GM21717 (cell line): ENCODE measurements around the gene FLNB.
"Not testable (repeated sequence)": the region's sequence is repeated elsewhere in the genome, so short reads cannot be mapped to it uniquely, and the experiment has no call there.

Source experiments
- ATAC-seq: cut with Tn5 transposase; IDR thresholded peaks from one replicate; pipeline ENCODE4 v1.9.1; 2021; ENCODE audit warnings: mild to moderate bottlenecking, moderate library complexity; ENCODE audit not compliant: unreplicated experiment

The FLNB gene

DNA sequence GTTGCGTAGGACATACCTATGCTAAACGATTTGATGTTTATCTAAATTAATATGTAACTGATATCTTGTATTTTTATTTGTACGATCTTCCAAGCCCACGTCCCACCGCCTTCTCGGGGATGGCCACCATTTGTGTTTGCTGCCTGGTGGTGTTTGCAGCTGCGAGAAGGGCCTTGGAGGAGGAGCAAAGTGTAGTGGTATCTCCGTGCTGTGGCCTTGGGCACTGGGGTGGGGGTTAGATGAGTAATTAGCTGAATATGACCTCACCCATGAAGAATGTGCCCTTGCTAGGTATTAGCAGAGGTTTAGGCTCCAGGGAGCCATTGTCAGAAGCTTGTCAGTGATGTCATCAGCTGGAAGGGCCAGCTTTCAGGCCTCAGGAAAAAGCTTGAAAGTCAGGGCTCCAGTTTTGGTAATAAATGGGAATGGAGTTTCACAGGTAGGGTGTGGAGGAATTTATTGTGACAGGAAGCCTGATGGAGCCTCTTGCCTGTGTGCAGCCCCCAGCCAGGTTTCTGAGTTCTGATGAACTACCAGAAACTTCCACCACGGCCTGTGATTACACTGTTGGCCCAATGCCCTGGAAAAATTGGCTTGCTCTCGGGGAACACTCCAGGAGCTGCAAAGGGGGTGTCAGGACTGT, 41.0 kb downstream of the FLNB start:
- no peak for ATAC-seq

DNA sequence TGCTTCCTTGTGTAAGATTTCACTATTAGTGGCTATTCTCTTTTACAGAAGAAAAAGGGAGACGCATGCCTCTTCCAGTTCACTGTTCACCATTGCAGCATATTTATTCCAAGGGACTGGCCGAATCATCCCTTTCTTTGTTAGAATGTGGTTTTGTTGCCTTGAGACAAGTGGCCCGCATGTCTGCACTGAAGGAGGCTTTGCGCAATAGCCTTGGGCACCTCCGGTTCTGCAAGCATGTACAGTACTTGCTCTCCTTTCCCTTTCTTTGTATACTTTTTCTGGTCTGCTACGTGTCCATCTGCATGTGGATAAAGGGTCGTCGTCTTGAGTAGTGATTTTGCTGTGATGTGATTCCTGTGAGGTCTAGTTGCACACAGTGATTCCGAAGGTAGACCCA, 43.0 kb downstream of the FLNB start:
- no peak for ATAC-seq

GRCh38 chr3:58051658-58052261, 43.5 kb downstream of the FLNB start:
- ATAC-seq = not testable (repeated sequence)

GRCh38 chr3:58052373-58053273, 44.4 kb downstream of the FLNB start:
- ATAC-seq = peak; percentile 68

DNA sequence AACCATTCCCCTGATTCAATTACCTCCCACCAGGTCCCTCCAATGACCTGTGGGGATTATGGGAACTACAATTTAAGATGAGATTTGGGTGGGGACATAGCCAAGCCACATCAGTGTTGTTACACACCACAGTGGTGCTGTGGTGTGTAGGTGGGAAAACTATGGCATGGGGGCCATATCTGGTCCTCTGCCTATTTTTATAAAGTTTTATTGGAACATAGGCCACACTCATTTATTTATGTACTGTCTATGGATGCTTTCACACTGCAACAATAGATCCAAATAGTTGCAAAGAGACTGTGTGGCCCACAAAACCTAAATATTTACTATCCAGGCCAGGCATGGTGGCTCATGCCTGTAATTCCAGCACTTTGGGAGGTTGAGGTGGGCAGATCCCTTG, 46.4 kb downstream of the FLNB start:
- no peak for ATAC-seq

- ATAC-seq = no peak
Measured at GRCh38 chr3:58055314-58055713, 47.1 kb downstream of the FLNB start.

GRCh38 chr3:58055891-58056290, 47.7 kb downstream of the FLNB start:
- not testable (repeated sequence) for ATAC-seq

- ATAC-seq = no peak
Measured at GRCh38 chr3:58058361-58059263, 50.4 kb downstream of the FLNB start.

DNA sequence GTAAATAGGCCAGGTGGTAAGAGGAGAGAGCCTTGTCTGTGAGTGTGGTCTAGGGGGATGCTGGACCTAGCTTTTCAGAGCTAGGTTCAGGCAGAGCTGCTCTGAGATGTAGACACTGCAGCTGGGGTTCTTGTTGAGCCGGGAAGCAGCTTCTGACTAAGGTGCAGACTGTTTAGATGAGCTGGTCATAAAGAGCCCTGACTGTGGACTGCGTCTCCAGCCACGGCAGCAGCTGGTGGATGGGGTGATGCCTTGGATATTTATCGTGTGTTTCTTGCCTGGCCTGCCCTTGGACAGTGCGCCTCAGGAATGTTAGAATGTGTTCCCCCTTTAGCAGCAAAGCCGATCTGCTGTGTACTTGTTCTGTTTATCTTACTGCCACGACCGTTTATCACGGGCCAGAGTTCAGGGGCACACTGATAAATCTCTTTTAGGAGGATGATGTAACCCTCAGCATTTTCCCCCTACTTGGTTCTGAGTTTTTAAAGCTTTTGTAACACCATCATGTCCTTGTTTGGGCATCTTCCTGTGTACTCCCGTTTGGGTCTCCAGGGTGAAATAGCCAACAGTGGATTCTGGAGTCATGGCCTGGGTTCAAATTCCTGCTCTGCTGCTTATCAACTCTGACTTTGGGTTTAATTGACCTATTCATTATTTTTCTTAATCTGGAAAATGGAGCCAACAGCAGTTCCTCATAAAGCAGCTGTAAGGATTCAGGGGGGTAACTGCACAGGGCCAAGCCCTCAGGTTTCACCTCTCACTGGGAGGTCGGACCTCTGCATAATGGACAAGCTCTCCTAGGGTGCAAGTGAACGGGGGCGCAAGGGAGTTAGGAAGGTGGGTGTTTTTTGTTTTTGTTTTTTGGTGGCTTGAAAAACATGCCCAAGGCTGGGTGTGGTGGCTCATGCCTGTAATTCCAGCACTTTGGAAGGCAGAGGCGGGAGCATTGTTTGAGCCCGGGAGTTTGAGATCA, 51.4 kb downstream of the FLNB start:
- no peak for ATAC-seq

DNA sequence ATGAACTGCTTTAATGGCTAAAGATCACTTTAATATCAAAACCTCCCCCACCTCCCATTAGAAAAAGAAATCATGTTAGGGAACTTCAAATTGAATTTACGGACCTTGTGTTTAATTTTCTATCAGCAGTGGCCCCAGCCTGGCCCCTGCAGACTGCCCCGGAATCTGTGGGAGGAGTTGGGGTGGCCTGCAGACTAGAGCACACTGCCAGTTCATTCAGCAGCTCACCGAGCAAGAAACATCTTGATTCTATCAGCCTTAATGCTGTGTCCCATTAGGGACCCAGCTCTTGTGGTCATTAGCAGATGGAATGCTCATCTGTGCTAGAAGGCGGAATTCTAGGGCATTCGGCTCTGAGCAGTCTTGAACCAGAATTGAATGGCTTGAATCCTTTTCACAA, 54.2 kb downstream of the FLNB start:
- ATAC-seq = no peak

- no peak for ATAC-seq
Measured at GRCh38 chr3:58063022-58063815, 55.0 kb downstream of the FLNB start.

DNA sequence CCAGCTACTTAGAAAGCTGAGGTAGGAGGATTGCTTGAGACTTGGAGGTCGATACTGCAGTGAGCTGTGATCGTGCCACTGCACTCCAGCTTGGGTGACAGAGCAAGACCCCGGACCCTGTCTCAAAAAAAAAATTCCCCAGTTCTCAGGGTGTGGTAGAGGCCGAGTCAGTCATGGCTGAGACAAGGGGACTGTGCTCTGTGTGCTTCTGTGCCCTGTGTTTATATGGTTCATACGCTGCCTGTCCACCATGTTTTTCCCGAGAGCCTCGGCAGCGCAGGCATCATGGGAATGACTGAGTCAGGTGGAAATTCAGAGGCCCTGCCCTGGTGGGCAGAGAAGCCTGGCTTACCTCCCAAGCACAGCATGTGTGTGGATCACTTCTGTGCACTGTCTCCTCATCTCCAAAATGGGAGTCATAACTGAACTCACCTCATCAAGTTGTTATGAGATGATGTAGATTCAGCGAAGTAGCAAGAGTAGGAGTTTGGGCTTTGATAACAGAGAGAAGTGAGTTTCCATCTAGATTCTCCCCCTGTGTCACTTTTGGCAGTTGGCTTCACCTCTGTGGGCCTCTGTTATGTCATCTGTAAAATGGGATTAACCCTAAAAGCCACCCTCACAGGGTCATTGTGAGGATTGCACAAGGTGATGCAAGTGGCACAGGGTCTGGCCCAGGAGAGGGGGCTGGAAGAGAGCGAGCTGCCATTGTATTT, 56.9 kb downstream of the FLNB start:
- no peak for ATAC-seq

DNA sequence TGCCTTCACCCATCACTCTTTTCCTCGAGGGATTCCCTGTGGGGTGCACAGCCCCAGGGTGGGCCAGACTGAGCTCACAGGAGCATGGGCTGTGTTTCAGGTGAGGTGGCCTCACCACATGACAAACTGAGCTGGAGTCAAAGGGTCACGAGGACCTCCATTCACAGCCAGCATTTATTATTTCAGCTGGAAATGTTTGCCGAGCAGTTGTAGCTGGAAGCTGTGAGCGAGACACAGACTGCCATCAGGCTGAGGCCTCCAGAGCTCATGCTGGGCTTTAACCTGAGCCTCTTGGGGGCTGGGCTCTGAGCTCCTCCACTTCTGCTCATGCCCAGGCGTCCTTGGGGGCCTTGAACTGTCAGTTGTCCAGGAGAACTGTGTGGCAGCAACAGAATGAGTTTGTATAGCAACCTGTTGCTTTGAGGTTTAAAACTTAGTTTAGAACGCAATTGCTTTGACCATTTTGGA, 57.5 kb downstream of the FLNB start:
- no peak for ATAC-seq

DNA sequence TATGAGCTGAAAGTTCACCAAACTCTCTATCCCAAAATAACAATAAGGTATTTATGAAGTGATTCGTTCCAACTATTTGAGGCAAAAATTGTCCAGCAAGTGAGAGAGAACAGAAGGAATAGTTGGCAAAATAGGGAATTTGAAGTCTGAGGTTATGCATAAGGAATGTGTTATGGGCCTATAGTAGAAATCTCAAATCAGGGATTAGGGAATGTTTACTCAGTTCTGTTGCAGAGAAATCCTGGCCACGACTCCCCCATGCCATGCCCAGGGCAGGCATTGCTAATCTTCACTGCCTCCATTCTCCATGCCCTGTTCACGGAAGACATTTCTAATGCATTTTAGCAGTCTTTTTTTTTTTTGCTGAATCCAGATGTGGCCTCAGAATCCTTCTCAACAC, 58.6 kb downstream of the FLNB start:
- no peak for ATAC-seq

- ATAC-seq = no peak
Measured at GRCh38 chr3:58068122-58068809, 60.0 kb downstream of the FLNB start.

DNA sequence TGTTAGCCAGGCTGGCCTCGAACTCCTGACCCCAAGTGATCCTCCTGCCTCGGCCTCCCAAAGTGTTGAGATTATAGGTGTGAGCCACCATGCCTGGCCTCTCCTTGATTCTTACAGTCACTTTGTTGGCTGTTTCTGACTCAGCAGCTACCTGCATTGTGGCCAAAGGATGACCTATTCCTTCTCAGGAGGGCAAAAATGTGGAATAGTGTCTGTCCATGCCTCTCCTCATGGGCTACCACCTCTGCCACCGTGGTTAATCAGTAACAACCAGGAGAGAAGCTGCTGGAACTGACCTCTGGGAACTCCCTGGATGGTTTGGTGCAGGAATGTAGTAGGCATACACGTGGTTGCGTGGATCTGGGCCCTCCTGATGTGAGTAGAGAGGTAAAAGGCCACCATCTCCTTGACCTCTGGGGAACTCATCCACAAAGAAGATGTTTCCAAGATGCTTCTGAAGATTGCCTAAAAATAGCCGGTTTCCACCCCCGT, 63.3 kb downstream of the FLNB start:
- no peak for ATAC-seq

- ATAC-seq = no peak
Measured at GRCh38 chr3:58072052-58072762, 64.0 kb downstream of the FLNB start.
